Muscle layer of duodenum (tissue), 2 donors: ENCODE results near the gene DEFB124.
A peak's percentile ranks its signal among the peaks of the same experiment; 100 is the strongest.
"Not testable (repeated sequence)": the region's sequence is repeated elsewhere in the genome, so short reads cannot be mapped to it uniquely, and the experiment has no call there.

Experiments
- H3K27ac ChIP-seq: one replicate; pipeline ENCODE4 v1.7.0; 2013; ENCODE audit warnings: mild to moderate bottlenecking, low read length
- H3K27me3 ChIP-seq: one replicate; pipeline ENCODE4 v1.7.0; 2013; ENCODE audit warnings: low read depth, mild to moderate bottlenecking, control low read depth, low read length
- H3K36me3 ChIP-seq, 2 donors: one replicate each; pipeline ENCODE4 v1.7.0; 2013; ENCODE audit warnings: low read length in 2 of 2, control low read depth in 1 of 2, mild to moderate bottlenecking in 1 of 2; ENCODE audit not compliant: insufficient read depth in 2 of 2, control insufficient read depth in 1 of 2
- H3K4me1 ChIP-seq, 2 donors: one replicate each; pipeline ENCODE4 v1.7.0; 2013; ENCODE audit warnings: low read length in 2 of 2, mild to moderate bottlenecking in 2 of 2, control low read depth in 1 of 2, moderate library complexity in 1 of 2; ENCODE audit not compliant: insufficient read depth in 2 of 2, control insufficient read depth in 1 of 2
- H3K4me3 ChIP-seq, 2 donors: one replicate each; pipeline ENCODE4 v1.7.0; 2013; ENCODE audit warnings: low read length in 2 of 2, low read depth in 1 of 2, mild to moderate bottlenecking in 1 of 2
- H3K9me3 ChIP-seq, 2 donors: one replicate each; pipeline ENCODE4 v1.7.0; 2013; ENCODE audit warnings: low read length in 2 of 2, control low read depth in 1 of 2, mild to moderate bottlenecking in 1 of 2; ENCODE audit not compliant: control insufficient read depth in 1 of 2
- donor health status: healthy.

Gene DEFB124

GRCh38 chr20:31485450-31486339 is 10.8 kb upstream of the DEFB124 start:
- peak overlapping the region in 1 of 2 donors; percentile 48 for H3K4me3 ChIP-seq
- H3K4me1 ChIP-seq, result peaks cover 4 to 13% of the 10 kb centered on the region in 2 donors
- no peaks in the 10 kb centered on the region for H3K27me3 ChIP-seq
- H3K27ac ChIP-seq, result peak overlapping the region; percentile 68
- H3K36me3 ChIP-seq, result no peaks in the 10 kb centered on the region
- no peaks in the 10 kb centered on the region for H3K9me3 ChIP-seq

GRCh38 chr20:31484001-31484400 is 9.1 kb upstream of the DEFB124 start:
- Histone ChIP-seq H3K4me1 (peaks cover 4 to 13% of the 10 kb centered on the region in 2 donors), H3K9me3 (no peaks in the 10 kb centered on the region), H3K27ac (no peak overlapping the region), H3K36me3 (no peaks in the 10 kb centered on the region), H3K27me3 (no peaks in the 10 kb centered on the region), H3K4me3 (no peak overlapping the region)

- no peaks in the 10 kb centered on the region for H3K27me3 ChIP-seq
- no peak overlapping the region for H3K27ac ChIP-seq
- no peaks in the 10 kb centered on the region for H3K36me3 ChIP-seq
- peaks cover 0 to 28% of the 10 kb centered on the region in 2 donors for H3K4me1 ChIP-seq
- peak overlapping the region; percentile 55 to 61 for H3K4me3 ChIP-seq
- no peaks in the 10 kb centered on the region for H3K9me3 ChIP-seq
These were observed 1.8 kb upstream of the DEFB124 start for GRCh38 chr20:31476643-31477215.

GRCh38 chr20:31476294-31476585 is 1.3 kb upstream of the DEFB124 start:
- no peak overlapping the region for H3K27ac ChIP-seq
- H3K9me3 ChIP-seq, result no peaks in the 10 kb centered on the region
- peak overlapping the region; percentile 55 to 61 for H3K4me3 ChIP-seq
- peaks cover 0 to 28% of the 10 kb centered on the region in 2 donors for H3K4me1 ChIP-seq
- no peaks in the 10 kb centered on the region for H3K27me3 ChIP-seq
- no peaks in the 10 kb centered on the region for H3K36me3 ChIP-seq

GRCh38 chr20:31475472-31476293 is 756 bp upstream of the DEFB124 start:
- Histone ChIP-seq H3K27ac (peak overlapping the region; percentile 16), H3K36me3 (no peaks in the 10 kb centered on the region), H3K9me3 (no peaks in the 10 kb centered on the region), H3K4me3 (peak overlapping the region; percentile 55 to 61), H3K27me3 (no peaks in the 10 kb centered on the region), H3K4me1 (peaks cover 0 to 28% of the 10 kb centered on the region in 2 donors)

- no peaks in the 10 kb centered on the region for H3K9me3 ChIP-seq
- no peak overlapping the region for H3K27ac ChIP-seq
These were observed 860 bp downstream of the DEFB124 start for GRCh38 chr20:31474097-31474436.

GRCh38 chr20:31473331-31474096 is 1.4 kb downstream of the DEFB124 start:
- Histone ChIP-seq H3K9me3 (no peaks in the 10 kb centered on the region), H3K4me1 (peaks cover 0 to 28% of the 10 kb centered on the region in 2 donors), H3K27me3 (no peaks in the 10 kb centered on the region), H3K36me3 (no peaks in the 10 kb centered on the region), H3K27ac (no peak overlapping the region), H3K4me3 (no peak overlapping the region)

More at GRCh38 chr20:31474097-31474436, 860 bp downstream of the DEFB124 start:
- H3K36me3 ChIP-seq, result no peaks in the 10 kb centered on the region
- peaks cover 0 to 28% of the 10 kb centered on the region in 2 donors for H3K4me1 ChIP-seq
- H3K4me3 ChIP-seq, result no peak overlapping the region
- no peaks in the 10 kb centered on the region for H3K27me3 ChIP-seq

- H3K4me3 ChIP-seq, result no peak overlapping the region
- H3K9me3 ChIP-seq, result no peaks in the 10 kb centered on the region
- H3K36me3 ChIP-seq, result no peaks in the 10 kb centered on the region
- H3K4me1 ChIP-seq, result peaks cover 0 to 28% of the 10 kb centered on the region in 2 donors
- H3K27me3 ChIP-seq, result no peaks in the 10 kb centered on the region
- H3K27ac ChIP-seq, result no peak overlapping the region
These were observed 2.3 kb downstream of the DEFB124 start for GRCh38 chr20:31472395-31473330.

GRCh38 chr20:31470946-31471345 is 4.0 kb downstream of the DEFB124 start:
- H3K4me1 ChIP-seq, result peaks cover 0 to 17% of the 10 kb centered on the region in 2 donors
- H3K9me3 ChIP-seq, H3K27ac ChIP-seq, H3K27me3 ChIP-seq, H3K36me3 ChIP-seq, H3K4me3 ChIP-seq: not testable (repeated sequence)

- H3K4me1 ChIP-seq, result no peaks in the 10 kb centered on the region
- no peak overlapping the region for H3K4me3 ChIP-seq
- H3K27ac ChIP-seq, result no peak overlapping the region
These were observed 20.6 kb downstream of the DEFB124 start for GRCh38 chr20:31454361-31454760.

More at GRCh38 chr20:31454361-31454760, 20.6 kb downstream of the DEFB124 start:
- Histone ChIP-seq H3K36me3 (no peaks in the 10 kb centered on the region), H3K27me3 (no peaks in the 10 kb centered on the region), H3K9me3 (no peaks in the 10 kb centered on the region)
